GM18508 (cell line): ENCODE measurements around the gene ANXA2R.
"Not testable (repeated sequence)": the region's sequence is repeated elsewhere in the genome, so short reads cannot be mapped to it uniquely, and the experiment has no call there.

Source experiments
- ATAC-seq: cut with Tn5 transposase; IDR thresholded peaks from one replicate; pipeline ENCODE4 v1.9.1; 2021; ENCODE audit warnings: moderate number of reproducible peaks; ENCODE audit not compliant: insufficient read depth, unreplicated experiment

ANXA2R gene, protein sequence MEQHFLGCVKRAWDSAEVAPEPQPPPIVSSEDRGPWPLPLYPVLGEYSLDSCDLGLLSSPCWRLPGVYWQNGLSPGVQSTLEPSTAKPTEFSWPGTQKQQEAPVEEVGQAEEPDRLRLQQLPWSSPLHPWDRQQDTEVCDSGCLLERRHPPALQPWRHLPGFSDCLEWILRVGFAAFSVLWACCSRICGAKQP

DNA sequence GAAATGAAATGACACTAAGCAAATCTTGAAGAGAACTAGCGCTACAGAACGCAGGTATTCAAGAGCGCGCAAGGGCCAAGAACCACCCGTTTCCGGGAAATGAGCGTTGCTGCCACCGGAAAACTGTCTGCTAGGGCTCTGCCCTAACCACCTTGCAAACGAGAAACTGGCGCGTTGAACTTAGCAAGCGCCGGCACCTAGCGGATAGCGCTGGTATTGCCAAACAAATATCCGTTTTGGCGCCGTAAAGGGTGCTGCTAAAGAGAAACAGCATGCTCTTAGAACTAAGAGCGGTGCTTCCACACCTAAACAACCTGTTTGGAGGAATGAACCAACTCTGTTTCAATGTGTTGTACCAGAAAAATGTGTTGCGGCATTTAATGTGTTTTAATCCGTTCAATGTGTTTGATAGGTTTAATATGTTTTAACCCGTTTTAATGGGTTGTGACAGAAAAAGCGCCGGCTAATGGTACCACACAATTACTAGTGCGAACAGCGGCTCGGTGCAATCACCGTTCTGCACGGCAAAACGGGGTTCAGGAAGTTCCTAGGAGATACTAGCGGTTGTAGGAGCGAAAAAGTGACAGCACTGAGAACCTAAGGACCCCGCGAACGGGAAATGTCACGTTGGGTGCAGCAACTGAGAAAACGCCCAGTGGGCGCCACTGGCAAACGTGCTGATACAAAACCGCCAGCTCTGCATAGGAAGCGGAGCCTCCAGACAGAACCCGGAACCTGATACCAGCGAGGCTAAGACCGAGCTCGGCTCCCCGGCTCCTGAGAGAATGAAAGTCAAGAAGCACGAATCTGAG lies at the start of gene ANXA2R:
TSS of gene ANXA2R (minus strand) at position 33 of the 812 bp plus-strand sequence. CDS start 273 bp downstream, outside the sequence.
- peak; percentile 22 for ATAC-seq

DNA sequence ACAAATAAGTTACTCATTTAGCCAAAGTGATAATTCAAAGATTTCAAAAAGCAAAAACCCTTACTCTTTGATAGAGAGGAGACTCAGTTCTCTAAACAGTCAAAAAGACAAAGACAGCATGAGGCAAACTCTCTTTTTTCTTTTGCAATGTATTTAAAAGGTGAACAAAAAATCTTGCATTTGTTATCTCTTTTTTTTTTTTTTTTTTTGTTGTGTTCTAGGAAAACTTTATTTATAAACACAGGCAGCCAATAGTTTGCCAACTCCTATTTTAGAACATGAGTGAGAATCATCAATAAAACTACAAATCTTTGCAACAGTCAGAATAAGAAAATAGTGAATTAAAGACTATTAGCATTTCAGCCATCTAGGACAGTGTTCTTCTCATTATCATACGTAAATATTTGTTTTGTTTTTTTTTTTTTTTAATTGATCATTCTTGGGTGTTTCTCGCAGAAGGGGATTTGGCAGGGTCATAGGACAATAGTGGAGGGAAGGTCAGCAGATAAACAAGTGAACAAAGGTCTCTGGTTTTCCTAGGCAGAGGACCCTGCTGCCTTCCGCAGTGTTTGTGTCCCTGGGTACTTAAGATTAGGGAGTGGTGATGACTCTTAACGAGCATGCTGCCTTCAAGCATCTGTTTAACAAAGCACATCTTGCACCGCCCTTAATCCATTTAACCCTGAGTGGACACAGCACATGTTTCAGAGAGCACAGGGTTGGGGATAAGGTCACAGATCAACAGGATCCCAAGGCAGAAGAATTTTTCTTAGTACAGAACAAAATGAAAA lies 46.2 kb upstream of the ANXA2R start:
- ATAC-seq = not testable (repeated sequence)

DNA sequence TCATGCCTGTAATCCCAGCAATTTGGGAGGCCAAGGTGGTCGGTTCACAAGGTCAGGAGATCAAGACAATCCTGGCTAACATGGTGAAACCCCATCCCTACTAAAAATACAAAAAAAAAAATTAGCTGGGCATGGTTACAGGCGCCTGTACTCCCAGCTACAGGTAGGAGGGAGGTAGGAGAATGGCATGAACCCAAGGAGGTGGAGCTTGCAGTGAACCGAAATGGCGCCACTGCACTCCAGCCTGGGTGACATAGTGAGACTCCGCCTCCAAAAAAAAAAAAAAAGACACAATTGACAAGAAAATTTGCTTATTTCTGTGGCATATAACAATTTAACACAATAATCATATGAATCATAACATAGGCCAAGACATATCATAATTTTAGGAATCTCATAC lies 45.3 kb upstream of the ANXA2R start:
- ATAC-seq = no peak

DNA sequence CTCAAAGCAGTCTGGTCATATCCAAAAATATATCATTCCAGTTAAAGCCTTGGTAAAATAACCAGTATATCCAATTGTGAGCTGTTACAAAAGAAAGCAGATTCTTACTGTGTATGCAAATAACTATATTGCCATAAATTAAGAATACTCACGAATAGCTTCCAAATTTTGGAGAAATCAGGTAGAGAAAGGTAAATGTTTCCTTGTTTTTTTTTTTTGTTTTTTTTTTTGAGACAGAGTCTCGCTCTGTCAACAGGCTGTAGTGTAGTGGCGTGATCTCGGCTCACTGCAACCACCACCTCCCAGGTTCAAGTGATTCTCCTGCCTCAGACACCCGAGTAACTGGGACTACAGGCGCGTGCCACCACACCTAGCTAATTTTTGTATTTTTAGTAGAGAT lies 44.3 kb upstream of the ANXA2R start:
- not testable (repeated sequence) for ATAC-seq

DNA sequence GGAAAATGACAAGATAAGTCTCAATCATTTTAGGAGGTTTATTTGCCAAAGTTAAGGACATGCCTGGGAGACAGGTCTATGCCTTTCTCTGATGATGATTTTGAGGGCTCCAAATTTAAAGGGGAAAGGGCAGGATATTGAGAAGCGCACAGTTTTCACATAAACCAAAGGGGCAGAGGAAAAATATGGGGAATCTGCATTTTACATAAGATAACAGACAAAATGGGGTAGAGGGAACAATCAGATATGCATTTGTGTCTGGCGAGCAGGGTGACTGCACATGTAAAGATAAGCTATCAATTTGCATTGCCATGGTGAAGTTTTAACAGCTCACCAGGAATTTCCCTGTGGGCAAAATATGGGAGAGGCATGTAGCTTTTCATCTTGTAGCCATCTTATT lies 41.2 kb upstream of the ANXA2R start:
- ATAC-seq = not testable (repeated sequence)

DNA sequence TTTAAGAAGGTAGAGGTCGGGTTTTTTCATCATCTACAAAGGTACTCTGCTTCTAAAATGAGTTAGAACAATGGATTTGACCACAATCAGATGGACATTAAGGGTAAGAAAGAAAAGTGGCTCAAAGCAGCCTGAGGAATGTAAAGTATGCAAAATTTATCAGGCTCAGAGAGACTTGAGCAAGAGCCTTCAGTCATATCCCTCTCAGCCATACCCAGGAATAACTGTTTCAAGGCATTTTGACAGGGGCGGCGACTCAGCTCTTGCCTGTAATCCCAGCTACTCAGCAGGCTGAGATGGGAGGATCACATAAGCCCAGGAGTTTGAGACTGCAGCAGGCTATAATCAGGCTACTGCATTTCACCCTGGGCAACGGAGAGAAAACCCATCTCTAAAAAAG lies 38.8 kb upstream of the ANXA2R start:
- ATAC-seq = no peak

DNA sequence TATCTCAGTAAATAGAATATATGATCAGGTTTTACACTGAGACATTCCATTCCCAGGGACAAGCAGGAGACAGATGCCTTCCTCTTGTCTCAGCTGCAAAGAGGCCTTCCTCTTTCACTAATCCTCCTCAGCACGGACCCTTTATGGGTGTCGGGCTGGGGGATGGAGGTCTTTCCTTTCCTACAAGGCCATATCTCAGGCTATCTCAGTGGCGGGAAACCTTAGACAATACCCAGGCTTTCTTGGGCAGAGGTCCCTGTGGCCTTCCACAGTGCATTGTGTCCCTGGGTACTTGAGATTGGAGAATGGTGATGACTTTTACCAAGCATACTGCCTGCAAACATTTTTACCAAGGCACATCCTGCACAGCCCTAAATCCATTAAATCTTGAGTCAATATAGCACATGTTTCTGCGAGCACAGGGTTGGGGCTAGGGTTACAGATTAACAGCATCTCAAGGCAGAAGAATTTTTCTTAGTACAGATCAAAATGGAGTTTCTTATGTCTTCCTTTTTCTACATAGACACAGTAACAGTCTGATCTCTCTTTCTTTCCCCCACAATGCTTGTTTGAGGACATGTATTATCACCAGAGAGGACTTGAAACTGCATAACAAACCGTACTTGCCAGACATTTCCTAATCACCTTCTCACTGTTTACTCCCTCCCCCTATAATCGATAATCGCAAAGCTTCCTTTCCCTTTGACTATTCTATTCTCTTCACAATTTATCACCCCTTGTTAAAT lies 37.5 kb upstream of the ANXA2R start:
- not testable (repeated sequence) for ATAC-seq

DNA sequence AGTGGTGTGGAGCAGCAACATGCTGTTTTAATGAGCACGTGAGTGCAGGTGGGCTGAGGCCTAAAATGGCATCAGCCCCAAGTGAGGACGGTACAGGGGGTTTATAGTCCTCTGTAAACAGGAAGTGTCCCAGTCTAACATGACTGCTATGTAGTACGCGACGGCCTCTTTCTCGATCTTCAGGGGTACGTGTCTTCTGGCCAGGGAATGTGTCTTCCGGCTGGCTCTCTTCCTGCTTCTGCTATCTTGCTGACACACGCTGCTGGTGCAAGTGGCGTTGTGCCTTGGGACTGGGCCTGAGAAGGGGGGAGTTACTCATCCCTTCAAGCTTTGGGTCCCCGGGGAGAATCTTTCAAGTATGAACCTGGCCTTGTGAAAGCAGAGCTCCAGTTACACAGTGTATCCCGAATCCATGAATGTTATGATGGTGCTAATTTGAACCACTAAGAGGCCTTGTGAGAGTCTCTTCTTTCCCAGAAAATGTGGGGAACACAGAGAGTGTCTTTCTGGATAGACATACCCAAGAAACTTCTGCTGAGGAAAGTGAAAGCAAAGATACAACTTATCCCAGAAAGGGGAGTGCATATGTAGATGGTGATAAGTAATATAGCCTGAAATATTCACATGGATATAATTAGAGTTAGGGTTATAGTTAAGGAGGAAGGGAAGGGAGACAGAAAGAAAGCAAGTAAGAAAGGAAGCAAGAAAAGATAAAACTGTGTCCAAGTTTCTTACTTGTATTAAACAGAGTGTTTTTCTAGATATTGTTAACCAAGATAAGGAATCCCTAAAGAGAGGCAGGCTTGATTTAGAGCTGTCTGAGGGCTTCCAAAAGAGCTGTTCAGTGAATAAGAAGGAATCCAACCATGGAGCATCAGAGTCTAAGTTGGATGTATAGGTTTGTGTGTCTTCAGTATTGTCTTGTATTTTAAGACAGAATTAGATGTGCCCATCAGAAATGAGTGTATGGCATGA lies 35.5 kb upstream of the ANXA2R start:
- no peak for ATAC-seq

DNA sequence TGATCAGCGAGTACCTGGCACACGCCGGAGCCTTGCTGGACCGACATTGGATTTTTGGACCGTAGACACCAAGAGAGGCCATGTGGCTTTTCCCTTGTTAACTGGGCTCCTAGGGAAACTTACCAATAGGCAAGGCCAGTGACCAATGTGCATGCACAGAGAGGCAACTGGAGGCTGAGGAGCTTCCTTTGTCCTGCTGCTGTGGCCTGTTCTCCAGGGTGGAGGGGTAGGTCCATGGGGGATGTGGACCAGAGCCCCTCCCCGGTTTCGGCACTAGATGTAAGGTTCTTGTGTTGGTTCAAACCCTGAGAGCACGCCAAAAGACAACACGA lies 34.8 kb upstream of the ANXA2R start:
- ATAC-seq = no peak

DNA sequence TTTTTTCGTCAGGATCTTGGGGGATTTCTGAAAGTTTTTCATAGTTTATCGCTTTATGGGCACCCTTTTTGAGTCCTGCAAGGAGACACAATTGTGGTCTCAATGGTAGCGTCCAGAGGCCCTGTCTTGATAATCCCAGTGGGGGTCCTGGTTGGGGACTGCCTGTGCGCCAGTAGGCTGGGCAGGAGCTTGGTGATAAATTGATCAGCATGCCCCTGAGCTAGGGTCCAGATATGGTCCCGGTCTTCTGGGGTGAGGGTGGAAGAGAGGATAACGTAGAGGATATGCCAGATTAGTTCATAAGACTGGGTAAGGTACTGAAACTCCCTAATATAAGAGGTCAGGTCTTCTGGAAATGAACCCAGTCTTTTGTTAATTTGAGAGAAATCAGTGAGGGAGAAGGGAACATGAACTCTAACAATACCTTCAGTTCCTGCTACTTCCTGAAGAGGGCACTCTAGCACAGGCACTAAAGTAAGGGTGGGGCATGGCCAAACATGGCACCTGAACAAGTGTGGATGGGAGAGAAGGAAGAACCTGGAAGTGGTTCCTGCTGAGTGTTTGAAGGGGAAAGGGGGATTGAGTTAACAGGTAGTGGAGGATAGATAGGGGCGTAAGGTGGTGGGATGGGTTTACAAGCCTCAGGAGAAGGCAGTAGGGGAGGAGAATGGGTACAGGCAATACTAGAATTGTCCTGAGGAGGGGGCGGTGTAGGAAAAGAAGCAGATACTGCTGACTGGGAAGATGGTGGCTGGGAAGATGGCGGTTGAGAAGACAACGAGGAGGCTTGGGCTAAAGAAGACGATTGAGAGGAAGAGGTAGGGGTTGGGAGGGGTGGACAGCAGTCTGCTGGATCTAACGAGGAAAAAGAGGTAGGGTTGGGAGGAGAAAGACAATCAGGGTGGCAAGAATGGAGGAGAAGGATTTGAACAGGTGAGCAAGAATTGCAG lies 33.8 kb upstream of the ANXA2R start:
- ATAC-seq = no peak

DNA sequence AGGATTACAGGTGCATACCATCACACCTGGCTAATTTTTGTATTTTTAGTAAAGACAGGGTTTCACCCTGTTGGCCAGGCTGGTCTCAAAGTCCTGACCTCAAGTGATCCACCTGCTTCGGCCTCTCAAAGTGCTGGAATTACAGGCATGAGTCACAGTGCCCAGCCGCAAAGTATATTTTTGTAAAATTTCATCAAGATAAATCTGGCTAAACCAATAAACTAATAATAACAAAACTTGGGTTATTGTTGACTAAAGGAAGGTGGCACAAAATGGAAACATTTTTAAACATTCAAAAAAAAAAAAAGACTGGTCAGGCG lies 29.2 kb upstream of the ANXA2R start:
- not testable (repeated sequence) for ATAC-seq

DNA sequence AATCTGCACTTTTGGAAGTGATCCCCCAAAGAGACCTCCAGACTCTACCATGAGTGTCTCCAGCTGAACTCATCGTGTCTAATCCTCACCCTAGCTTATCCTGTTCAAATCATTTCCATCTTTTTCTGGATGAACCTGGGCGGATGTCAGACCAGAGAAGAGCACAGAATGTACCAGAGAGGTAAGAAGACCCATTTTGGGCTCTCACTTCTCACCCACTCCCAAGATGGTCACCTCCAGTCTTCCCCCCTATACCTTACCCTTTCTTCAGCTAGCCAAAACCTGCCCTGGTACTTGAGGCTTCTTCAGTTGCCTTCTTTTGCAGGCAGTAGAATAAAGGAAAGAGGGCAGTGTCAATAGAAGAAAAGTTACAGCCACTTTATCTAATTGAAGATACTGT lies 27.9 kb upstream of the ANXA2R start:
- ATAC-seq = no peak

DNA sequence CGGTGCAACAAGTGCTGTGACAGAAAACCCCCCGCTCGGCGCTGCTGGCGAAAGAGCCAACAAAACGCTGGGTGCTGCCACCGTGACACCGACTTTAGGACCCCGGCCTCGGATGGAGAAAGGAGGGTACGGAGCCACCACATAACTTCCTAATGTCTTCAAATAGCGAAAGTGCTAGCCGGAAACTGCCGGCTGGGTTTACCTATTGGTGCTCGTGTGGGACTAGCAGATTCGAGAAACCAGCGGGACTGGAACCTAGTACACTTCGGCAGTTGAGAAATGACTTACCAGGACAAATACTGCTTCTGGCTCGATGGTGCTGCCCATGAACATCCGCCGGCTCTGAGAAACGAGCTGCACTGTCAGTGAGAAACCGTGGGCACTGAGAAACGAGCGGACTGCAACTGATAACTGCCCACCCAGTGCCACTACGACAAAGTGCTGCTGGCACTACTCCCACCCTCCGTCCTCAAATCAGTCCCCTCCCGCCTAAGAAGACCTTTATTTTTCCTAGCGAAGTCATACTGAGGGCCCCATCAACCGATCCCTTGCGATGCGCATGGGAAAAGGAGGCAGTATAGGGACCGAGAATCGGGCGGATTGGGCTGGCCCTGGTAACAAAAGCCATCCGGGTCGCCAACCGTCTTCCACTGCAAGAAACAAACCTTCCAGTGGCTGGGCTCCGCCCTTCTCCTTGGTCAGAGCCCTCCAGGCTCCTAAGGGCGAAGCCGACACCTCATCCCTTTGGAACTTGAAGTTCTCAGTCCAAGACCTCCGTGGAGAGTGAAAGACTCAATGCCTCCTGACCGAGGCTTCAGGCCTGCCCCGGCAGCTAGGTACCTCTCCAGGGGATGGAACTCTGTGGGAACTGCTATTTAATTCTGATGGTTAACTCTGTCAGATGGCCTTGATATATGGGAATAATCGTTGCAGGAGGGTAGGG lies 27.0 kb upstream of the ANXA2R start:
- peak; percentile 32 for ATAC-seq

DNA sequence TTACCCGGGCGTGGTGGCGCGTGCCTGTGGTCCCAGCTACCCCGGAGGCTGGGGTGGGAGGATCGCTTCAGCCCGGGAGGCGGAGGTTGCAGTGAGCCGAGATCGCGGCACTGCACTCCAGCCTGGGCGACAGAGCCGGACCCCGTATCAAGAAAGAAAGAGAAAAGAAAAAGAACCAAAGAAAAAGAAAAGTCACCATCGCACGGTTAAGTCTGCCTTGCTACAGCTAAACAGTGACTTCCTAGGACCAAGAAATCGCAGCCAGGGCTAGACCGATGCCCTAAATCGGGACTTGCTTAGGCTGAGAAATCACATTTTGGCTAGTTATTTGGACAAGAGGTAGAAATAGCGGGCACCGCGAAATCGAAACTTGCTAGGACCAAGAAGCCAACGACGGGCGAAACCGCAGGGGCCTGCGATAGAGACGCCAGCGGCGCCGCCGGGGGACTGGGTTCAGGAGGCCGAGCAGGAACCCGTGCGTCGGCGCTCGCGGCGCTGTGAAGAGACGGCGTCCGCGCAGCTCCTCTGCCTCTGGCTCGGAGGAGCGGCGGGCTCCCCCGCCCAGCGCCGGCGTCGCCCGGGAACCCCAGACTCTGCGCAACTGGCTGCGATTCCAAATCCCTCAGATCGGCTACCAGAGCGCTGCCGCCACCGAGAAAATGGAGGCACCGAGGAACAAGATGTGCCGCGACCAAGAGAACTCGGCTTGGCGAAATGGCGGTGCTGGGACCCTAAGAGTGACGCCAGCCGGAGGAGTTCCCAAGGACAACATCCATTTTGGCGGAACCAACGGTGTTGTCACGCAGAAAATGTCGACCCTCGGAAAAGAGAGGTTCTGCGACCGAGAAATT lies 26.1 kb upstream of the ANXA2R start:
- no peak for ATAC-seq

DNA sequence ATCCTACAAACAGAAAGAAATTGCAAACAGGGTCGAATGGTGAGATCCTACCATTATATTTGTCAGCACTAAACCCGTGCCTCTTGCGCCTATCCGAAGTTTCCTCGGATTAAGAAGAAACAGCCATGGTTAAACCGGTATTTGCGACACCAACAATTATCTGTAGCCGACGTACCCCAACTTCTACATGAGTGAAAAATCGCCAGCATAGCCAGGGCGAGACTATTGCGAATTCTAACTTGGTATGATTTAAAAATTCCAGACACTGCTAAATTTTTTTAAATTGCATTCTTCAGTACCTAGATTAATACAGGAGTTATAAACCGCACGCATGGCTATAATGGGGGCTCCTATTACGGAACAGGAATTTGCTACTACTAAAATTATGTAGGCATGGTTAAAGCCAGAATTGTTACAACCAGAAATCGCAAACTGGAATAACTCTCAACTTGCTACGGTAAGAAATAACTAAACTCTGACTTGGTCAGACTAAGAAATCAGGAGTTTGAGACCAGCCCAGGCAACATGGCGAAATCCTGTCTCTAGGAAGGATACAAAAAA lies 25.3 kb upstream of the ANXA2R start:
- ATAC-seq = no peak

DNA sequence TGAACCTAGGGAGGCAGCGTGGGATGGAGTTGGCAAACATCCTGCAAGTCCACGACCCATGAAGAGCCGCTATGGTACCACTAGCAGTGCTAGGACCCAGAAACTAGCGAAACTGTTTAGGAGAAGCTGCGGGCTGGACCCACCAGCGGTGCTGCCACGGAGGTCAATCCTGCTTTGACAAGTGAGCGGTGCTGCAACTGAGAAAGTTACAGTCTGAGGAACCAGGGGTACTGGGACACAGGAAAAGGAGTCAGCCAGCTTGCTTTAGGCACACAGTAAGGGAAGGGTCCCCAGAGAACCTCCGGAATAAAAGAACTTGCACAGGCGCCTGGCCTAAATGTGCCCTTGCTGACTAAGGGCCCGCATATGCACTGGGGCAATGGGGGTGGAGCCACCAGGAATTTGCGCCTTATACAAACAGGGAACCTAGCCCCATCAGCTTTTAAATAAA lies 23.6 kb upstream of the ANXA2R start:
- ATAC-seq = no peak
